H1 (cell line): ENCODE data around the gene PDZD2. TPM values are rescaled to one million over a fixed set of nuclear protein-coding genes. Genes with fewer than 3 reads are reported as not detected.

Experiments used
- CTCF ChIA-PET: fragments of 300-600 bp; sonication (Branson Sonifier 250); formaldehyde crosslinking; loops from one replicate; lab custom pipeline; 2021; ENCODE audit not compliant: partially characterized antibody; lab: Charles Lee
- POLR2A ChIA-PET: fragments of 300-600 bp; sonication (Branson Sonifier 250); formaldehyde crosslinking; loops from one replicate; lab custom pipeline; 2021; ENCODE audit warnings: inconsistent platforms; ENCODE audit not compliant: partially characterized antibody; lab: Charles Lee
- DNase-seq, 2 experiments: peaks; one replicate each; pipeline versions ENCODE4 v3.0.0 to v3.0.0-alpha.2; 2010 to 2022; ENCODE audit warnings: low spot score in 2 of 2, low read depth in 1 of 2, mixed read lengths in 1 of 2
- FAIRE-seq: peaks from 2 replicates; lab custom pipeline; 2011; peaks lifted over from hg19 to GRCh38; lab: Jason Lieb, UNC
- H2AFZ ChIP-seq: 2 replicates; pipeline ENCODE4 v1.8.1; 2012; ENCODE audit warnings: low read length, inconsistent platforms
- H2AK5ac ChIP-seq: 2 replicates; pipeline ENCODE4 v1.6.1; 2013; ENCODE audit warnings: low read depth, low read length
- H2BK120ac ChIP-seq: replicated peaks from 2 replicates; pipeline ENCODE3; 2013; ENCODE audit warnings: low read depth, low read length, inconsistent platforms
- H2BK12ac ChIP-seq: 2 replicates; pipeline ENCODE4 v1.6.1; 2013; ENCODE audit warnings: low read depth, low read length
- H2BK15ac ChIP-seq: 2 replicates; pipeline ENCODE4 v1.6.1; 2013; ENCODE audit warnings: low read length
- H2BK20ac ChIP-seq: 2 replicates; pipeline ENCODE4 v1.6.1; 2013; ENCODE audit warnings: low read length
- H2BK5ac ChIP-seq: 2 replicates; pipeline ENCODE4 v1.6.1; 2013; ENCODE audit warnings: low read depth, low read length
- H3K14ac ChIP-seq: 2 replicates; pipeline ENCODE4 v1.6.1; 2013; ENCODE audit warnings: inconsistent platforms; ENCODE audit not compliant: insufficient read length
- H3K18ac ChIP-seq: 2 replicates; pipeline ENCODE4 v1.6.1; 2013; ENCODE audit warnings: low read length; ENCODE audit errors: extremely low read depth
- H3K23ac ChIP-seq: 2 replicates; pipeline ENCODE4 v1.6.1; 2013; ENCODE audit warnings: inconsistent platforms; ENCODE audit not compliant: insufficient read length
- H3K23me2 ChIP-seq: 2 replicates; pipeline ENCODE4 v1.6.1; 2013; ENCODE audit warnings: low read depth, low read length
- H3K27ac ChIP-seq: 2 replicates; pipeline ENCODE4 v1.6.1; 2011; ENCODE audit warnings: low read depth, low read length, inconsistent platforms
- H3K27me3 ChIP-seq, 4 experiments: replicated peaks in 1 of 4; 1 replicate in 1 of 4; 2 replicates in 3 of 4; pipeline versions ENCODE4 v1.6.1 to v1.8.1; 2011 to 2013; ENCODE audit warnings: low read length in 3 of 4, mild to moderate bottlenecking in 3 of 4, inconsistent platforms in 2 of 4, mixed read lengths in 2 of 4, moderate library complexity in 1 of 4; ENCODE audit not compliant: control insufficient read depth in 3 of 4, insufficient read depth in 3 of 4; ENCODE audit errors: extremely low read depth in 1 of 4
- H3K36me3 ChIP-seq, 4 experiments: 2 replicates each; pipeline versions ENCODE4 v1.6.1 to v1.8.1; 2011 to 2013; ENCODE audit warnings: mild to moderate bottlenecking in 4 of 4, low read length in 3 of 4, moderate library complexity in 2 of 4, control low read depth in 1 of 4, inconsistent platforms in 1 of 4; ENCODE audit not compliant: insufficient read depth in 4 of 4, control insufficient read depth in 2 of 4
- H3K4ac ChIP-seq: replicated peaks from 2 replicates; pipeline ENCODE3; 2013; ENCODE audit warnings: low read length, low read depth, mixed read lengths, inconsistent platforms; ENCODE audit not compliant: insufficient read length
- H3K4me1 ChIP-seq, 4 experiments: replicated peaks in 1 of 4; 1 replicate in 1 of 4; 2 replicates in 3 of 4; pipeline versions ENCODE4 v1.6.1 to v1.8.1; 2011 to 2013; ENCODE audit warnings: low read length in 3 of 4, inconsistent platforms in 2 of 4, mixed read lengths in 1 of 4; ENCODE audit not compliant: insufficient read depth in 4 of 4, control insufficient read depth in 3 of 4
- H3K4me2 ChIP-seq, 2 experiments: 2 replicates each; pipeline versions ENCODE4 v1.6.1 to v1.8.1; 2011 to 2013; ENCODE audit warnings: low read depth in 2 of 2, low read length in 2 of 2, control low read depth in 1 of 2, inconsistent platforms in 1 of 2, mild to moderate bottlenecking in 1 of 2; ENCODE audit not compliant: insufficient read depth in 1 of 2
- H3K4me3 ChIP-seq, 4 experiments: fragments of 200-600, 300-600 bp in 1 of 4; sonication (generic), shearing (Covaris generic), sonication (Bioruptor Twin) in 1 of 4; 2 replicates each; pipeline versions ENCODE4 v1.5.1 to v1.8.1; 2011 to 2016; ENCODE audit warnings: low read length in 4 of 4, low read depth in 3 of 4, control low read depth in 2 of 4, inconsistent platforms in 2 of 4, mild to moderate bottlenecking in 2 of 4, mixed read lengths in 1 of 4, moderate library complexity in 1 of 4; ENCODE audit not compliant: insufficient read depth in 2 of 4; ENCODE audit errors: extremely low read depth in 1 of 4
- H3K56ac ChIP-seq: replicated peaks from 2 replicates; pipeline ENCODE3; 2013; ENCODE audit warnings: low read depth, mild to moderate bottlenecking, mixed read lengths, low read length, inconsistent platforms; ENCODE audit not compliant: insufficient read length
- H3K79me1 ChIP-seq: 2 replicates; pipeline ENCODE4 v1.6.1; 2013; ENCODE audit warnings: low read depth, low read length, control low read depth
- H3K79me2 ChIP-seq, 2 experiments: 2 replicates each; pipeline versions ENCODE4 v1.6.1 to v1.8.1; 2012 to 2013; ENCODE audit warnings: low read length in 2 of 2, mild to moderate bottlenecking in 2 of 2, inconsistent platforms in 1 of 2; ENCODE audit not compliant: insufficient read depth in 2 of 2, control insufficient read depth in 1 of 2
- H3K9ac ChIP-seq, 4 experiments: replicated peaks in 1 of 4; 1 replicate in 1 of 4; 2 replicates in 3 of 4; pipeline versions ENCODE4 v1.6.1 to v1.8.1; 2011 to 2013; ENCODE audit warnings: low read depth in 3 of 4, low read length in 3 of 4, control low read depth in 2 of 4, mild to moderate bottlenecking in 2 of 4, moderate library complexity in 2 of 4, inconsistent platforms in 1 of 4; ENCODE audit errors: extremely low read depth in 1 of 4
- H3K9me3 ChIP-seq, 2 experiments: 2 replicates each; pipeline versions ENCODE4 v1.6.1 to v1.8.1; 2012 to 2013; ENCODE audit warnings: mild to moderate bottlenecking in 2 of 2, moderate library complexity in 2 of 2, control low read depth in 1 of 2, inconsistent platforms in 1 of 2, low read depth in 1 of 2, low read length in 1 of 2, mixed read lengths in 1 of 2; ENCODE audit not compliant: insufficient read depth in 2 of 2
- H4K20me1 ChIP-seq, 2 experiments: replicated peaks in 1 of 2; 2 replicates each; pipeline versions ENCODE3 to v1.8.1; 2011 to 2013; ENCODE audit warnings: inconsistent platforms in 2 of 2, low read length in 2 of 2, mild to moderate bottlenecking in 1 of 2; ENCODE audit not compliant: insufficient read depth in 2 of 2, control insufficient read depth in 1 of 2
- H4K5ac ChIP-seq: 2 replicates; pipeline ENCODE4 v1.6.1; 2013; ENCODE audit warnings: low read length, low read depth, mixed read lengths, inconsistent platforms; ENCODE audit not compliant: insufficient read length
- H4K8ac ChIP-seq: 2 replicates; pipeline ENCODE4 v1.8.0; 2013; ENCODE audit warnings: mild to moderate bottlenecking, moderate library complexity, low read length, inconsistent platforms; ENCODE audit not compliant: insufficient read depth; ENCODE audit errors: extremely low read depth
- H4K91ac ChIP-seq: replicated peaks from 2 replicates; pipeline ENCODE3; 2013; ENCODE audit warnings: low read length, mixed read lengths, inconsistent platforms; ENCODE audit not compliant: insufficient read length
- CHD1 ChIP-seq: IDR thresholded peaks from 2 replicates; pipeline ENCODE4 v1.6.1; 2012; ENCODE audit warnings: low read depth, low read length, improper control_type of control experiment
- MAFK ChIP-seq: IDR thresholded peaks from 2 replicates; pipeline ENCODE4 v1.6.1; 2012; ENCODE audit warnings: low read depth, mild to moderate bottlenecking, improper control_type of control experiment, low read length
- RXRA ChIP-seq: IDR thresholded peaks from 2 replicates; pipeline ENCODE4 v1.6.1; 2011; ENCODE audit warnings: low read depth, mild to moderate bottlenecking, low read length, moderate library complexity; ENCODE audit not compliant: insufficient read depth
- YY1 ChIP-seq: IDR thresholded peaks from 2 replicates; pipeline ENCODE4 v1.6.1; 2011; ENCODE audit warnings: low read depth, mild to moderate bottlenecking, low read length
- WGBS, 2 experiments: shearing (Covaris generic) in 1 of 2; methylation state at CpG; one replicate each; pipeline versions ENCODE4 v1.1.6 to v1.1.7; 2013 to 2015; ENCODE audit warnings: low lambda C conversion rate in 2 of 2, mixed read lengths in 2 of 2, inconsistent platforms in 1 of 2, low coverage in 1 of 2, missing lambda C conversion rate in 1 of 2; ENCODE audit not compliant: insufficient replicate concordance in 2 of 2, insufficient coverage in 1 of 2, insufficient read length in 1 of 2; ENCODE audit errors: extremely low coverage in 1 of 2, missing lambda C conversion rate in 1 of 2; 5-methylcytosine and 5-hydroxymethylcytosine counted together
- polyA plus RNA-seq, 7 experiments: library from polyadenylated mRNA; depleted of rRNA in 3 of 7; stranded (reverse) in 5 of 7; unstranded in 2 of 7; fragments of >200 nt in 5 of 7; fragments of 200-250 nt in 2 of 7; gene quantifications; 1 replicate in 5 of 7; 2 replicates in 1 of 7; 4 replicates in 1 of 7; pipeline versions ENCODE4 v1.2.1 to v1.2.3, GENCODE V29; 2011 to 2013; ENCODE audit warnings: missing spikeins in 2 of 7, mixed read lengths in 2 of 7
- total RNA-seq: library from RNA; stranded (reverse); fragmentation: NEBNext Ultra II Directional; extraction: Animal tissue kit (Norgen Biotek cat#: 25700); gene quantifications from 2 replicates; pipeline ENCODE4 v1.2.1, GENCODE V29; 2021

The PDZD2 gene
- total and polyA plus RNA-seq, 2 of the 8 experiments (the other 6 are each of a cell fraction or from before 2014, with no cell fraction given) = 1.2 to 6.8 TPM

GRCh38 chr5:31819926-31820516 lies 181.1 kb downstream of the PDZD2 start:
- Histone ChIP-seq H2AFZ (peak overlapping the region; percentile 40; the same call in 1 of the 2 replicates), H4K20me1 (no peaks in the 10 kb centered on the region), H3K4me1 (peaks cover 0 to 5% (median 0%) of the 10 kb centered on the region in 4 experiments; a peak in 1 of 7 replicates), H2AK5ac (no peak overlapping the region), H3K27me3 (no peaks in the 10 kb centered on the region), H4K8ac (no peak overlapping the region), H3K4ac (no peak overlapping the region), H3K36me3 (no peaks in the 10 kb centered on the region), H3K14ac (no peak overlapping the region), H2BK15ac (no peak overlapping the region), H3K23me2 (no peaks in the 10 kb centered on the region), H4K5ac (no peak overlapping the region), H3K23ac (no peak overlapping the region), H3K4me2 (no peak overlapping the region), H3K79me1 (no peaks in the 10 kb centered on the region), H3K9me3 (no peaks in the 10 kb centered on the region), H3K4me3 (no peak overlapping the region; a peak in 1 of 8 replicates), H4K91ac (no peak overlapping the region), H2BK5ac (no peak overlapping the region), H2BK12ac (no peak overlapping the region), H2BK20ac (no peak overlapping the region), H3K9ac (no peak overlapping the region), H3K79me2 (no peaks in the 10 kb centered on the region), H3K18ac (no peak overlapping the region), H3K27ac (no peak overlapping the region), H3K56ac (no peak overlapping the region), H2BK120ac (no peak overlapping the region)
- TF ChIP-seq RXRA (no peak), MAFK (no peak), CHD1 (no peak), YY1 (no peak)
- 88% methylated on average over 4 of the region's 4 CpGs; no CpG with 5 or more reads in 1 of the 2 experiments for WGBS, 2 experiments
- POLR2A ChIA-PET = interaction anchor here (0.7 kb wide), 1 partner anchor 157 kb away, joined by 3 read pairs; no protein-coding TSS in a partner anchor
- CTCF ChIA-PET = interaction anchor here (1.5 to 1.9 kb wide), 3 partner anchors 11 to 257 kb away, joined by 6 to 9 read pairs (median 8); partner anchors contain the start of gene PDZD2
- FAIRE-seq = no peak
- no peak for DNase-seq
